Measurements from ENCODE around the gene MON2. TPM values are rescaled to one million over a fixed set of nuclear protein-coding genes. Genes with fewer than 3 reads are reported as not detected.

MON2 gene
- total and polyA plus RNA-seq, 10 of the 15 experiments (the other 5 are each of a cell fraction or from before 2014, with no cell fraction given) = 5.4 to 34.3 (median 23.4) TPM

GRCh38 chr12:62516927-62517326 is 50.3 kb downstream of the MON2 start:
- no peak overlapping the region for H3K4me2 ChIP-seq (ENCODE audit: control insufficient read depth, insufficient read depth)
- H3K4me3 ChIP-seq = no peak overlapping the region
- in situ Hi-C loops (cut with MboI) (no loop called here), intact Hi-C loops (cut with micrococcal nuclease; ENCODE audit: unreplicated experiment) (no loop called here)
- no peaks in the 10 kb centered on the region for H4K20me1 ChIP-seq (ENCODE audit: control insufficient read depth, insufficient read depth)
- DNase-seq (ENCODE audit: low read depth, low spot score) (no peak), ATAC-seq (no peak), FAIRE-seq (no peak)
- H3K27me3 ChIP-seq (replicated peaks in 1 of 2; ENCODE audit: control insufficient read depth in 2 of 2, insufficient read depth in 2 of 2, low read length in 1 of 2) = no peaks in the 10 kb centered on the region
- no TSS peak for BruUV-seq (replicated peaks)
- TF ChIP-seq ZNF384 (IDR thresholded peaks at IDR 0.05; ENCODE audit: borderline replicate concordance, low read depth, low read length) (no peak), CHD2 (IDR thresholded peaks at IDR 0.05; ENCODE audit: borderline replicate concordance, low read depth, low read length) (no peak), BRCA1 (IDR thresholded peaks at IDR 0.05; ENCODE audit: low read depth, low read length) (no peak), CBX5 (IDR thresholded peaks at IDR 0.05; ENCODE audit: low read depth) (no peak), HDAC2 (IDR thresholded peaks at IDR 0.05) (no peak), TCF3 (IDR thresholded peaks at IDR 0.05; ENCODE audit: borderline replicate concordance, insufficient read depth, low read depth, low read length) (no peak), RAD51 (IDR thresholded peaks at IDR 0.05) (no peak)
- TF ChIP-seq, protein P1, sequence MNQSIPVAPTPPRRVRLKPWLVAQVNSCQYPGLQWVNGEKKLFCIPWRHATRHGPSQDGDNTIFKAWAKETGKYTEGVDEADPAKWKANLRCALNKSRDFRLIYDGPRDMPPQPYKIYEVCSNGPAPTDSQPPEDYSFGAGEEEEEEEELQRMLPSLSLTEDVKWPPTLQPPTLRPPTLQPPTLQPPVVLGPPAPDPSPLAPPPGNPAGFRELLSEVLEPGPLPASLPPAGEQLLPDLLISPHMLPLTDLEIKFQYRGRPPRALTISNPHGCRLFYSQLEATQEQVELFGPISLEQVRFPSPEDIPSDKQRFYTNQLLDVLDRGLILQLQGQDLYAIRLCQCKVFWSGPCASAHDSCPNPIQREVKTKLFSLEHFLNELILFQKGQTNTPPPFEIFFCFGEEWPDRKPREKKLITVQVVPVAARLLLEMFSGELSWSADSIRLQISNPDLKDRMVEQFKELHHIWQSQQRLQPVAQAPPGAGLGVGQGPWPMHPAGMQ (IDR thresholded peaks at IDR 0.05; ENCODE audit: borderline replicate concordance) = no peak
- H3K36me3 ChIP-seq (ENCODE audit: control insufficient read depth in 2 of 2, insufficient read depth in 2 of 2, low read length in 1 of 2) = peaks cover 0 to 11% of the 10 kb centered on the region in 2 experiments; a peak in 2 of 4 replicates
- no peak overlapping the region for H2AFZ ChIP-seq (ENCODE audit: control insufficient read depth, low read depth, low read length)
- ChIA-PET RAD21 (ENCODE audit: unreplicated experiment) (no interaction called here), POLR2A (no interaction called here), CTCF (no interaction called here), SMC1A (ENCODE audit: uncharacterized antibody, unreplicated experiment) (interaction anchor here (0.9 to 1.3 kb wide), 2 partner anchors 49 to 90 kb away, joined by 3 to 4 read pairs; no protein-coding TSS in a partner anchor)
- no peak overlapping the region for H3K27ac ChIP-seq (ENCODE audit: control insufficient read depth, insufficient read depth)
- H3K9ac ChIP-seq (ENCODE audit: control insufficient read depth, insufficient read depth, low read length) = no peak overlapping the region
- H3K4me1 ChIP-seq (ENCODE audit: control insufficient read depth, insufficient read depth, low read length) = no peaks in the 10 kb centered on the region
- H3K9me3 ChIP-seq (replicated peaks; ENCODE audit: control insufficient read depth, insufficient read depth, low read length) = no peaks in the 10 kb centered on the region; the same call in 2 of the 3 replicates
- no peaks in the 10 kb centered on the region for H3K79me2 ChIP-seq (ENCODE audit: control insufficient read depth, insufficient read depth, low read length)
